ENCODE measurements around the gene TCAP. TPM values are rescaled to one million over a fixed set of nuclear protein-coding genes. Genes with fewer than 3 reads are reported as not detected.
"Not testable (repeated sequence)": the region's sequence is repeated elsewhere in the genome, so short reads cannot be mapped to it uniquely, and the experiment has no call there.

The TCAP gene
- total RNA-seq, 2 donors from 2014 or later, result 2.3 to 3.0 TPM

DNA sequence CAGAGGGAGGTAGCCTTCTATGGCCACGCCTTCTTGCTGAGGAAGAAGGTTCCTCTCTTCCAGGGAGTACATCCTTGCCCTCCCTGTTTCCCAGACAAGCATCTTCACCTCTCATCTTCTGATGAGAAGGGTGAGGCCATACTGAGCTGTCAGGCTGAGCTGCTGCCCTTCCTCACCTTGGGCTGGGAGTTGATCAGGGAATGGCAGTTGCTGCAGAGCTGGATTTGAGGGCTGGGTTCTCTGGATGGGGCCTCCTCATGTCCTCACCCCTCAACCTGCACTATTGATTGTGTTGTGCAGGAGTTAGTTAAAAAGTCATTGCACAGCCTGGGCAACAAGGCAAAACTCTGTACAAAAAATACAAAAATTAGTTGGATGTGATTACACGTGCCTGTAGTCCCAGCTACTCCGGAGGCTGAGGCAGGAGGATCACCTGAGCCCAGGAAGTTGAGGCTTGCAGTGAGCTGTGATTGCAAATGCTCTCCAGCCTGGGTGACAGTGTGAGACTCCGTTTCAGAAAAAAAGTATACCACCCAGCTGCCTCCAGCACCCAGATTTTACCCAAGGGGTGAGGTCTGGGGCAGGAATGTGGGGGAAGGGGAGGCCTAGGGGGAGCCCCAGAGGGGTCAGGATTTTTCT is 36.8 kb downstream of the TCAP start:
- no peaks in the 10 kb centered on the region for H3K9me3 Mint-ChIP-seq
- H3K27ac Mint-ChIP-seq, result no peak overlapping the region
- DNase-seq (ENCODE audit: low spot score in 2 of 2) (no peak), ATAC-seq (no peak)
- H3K36me3 Mint-ChIP-seq, result no peaks in the 10 kb centered on the region

DNA sequence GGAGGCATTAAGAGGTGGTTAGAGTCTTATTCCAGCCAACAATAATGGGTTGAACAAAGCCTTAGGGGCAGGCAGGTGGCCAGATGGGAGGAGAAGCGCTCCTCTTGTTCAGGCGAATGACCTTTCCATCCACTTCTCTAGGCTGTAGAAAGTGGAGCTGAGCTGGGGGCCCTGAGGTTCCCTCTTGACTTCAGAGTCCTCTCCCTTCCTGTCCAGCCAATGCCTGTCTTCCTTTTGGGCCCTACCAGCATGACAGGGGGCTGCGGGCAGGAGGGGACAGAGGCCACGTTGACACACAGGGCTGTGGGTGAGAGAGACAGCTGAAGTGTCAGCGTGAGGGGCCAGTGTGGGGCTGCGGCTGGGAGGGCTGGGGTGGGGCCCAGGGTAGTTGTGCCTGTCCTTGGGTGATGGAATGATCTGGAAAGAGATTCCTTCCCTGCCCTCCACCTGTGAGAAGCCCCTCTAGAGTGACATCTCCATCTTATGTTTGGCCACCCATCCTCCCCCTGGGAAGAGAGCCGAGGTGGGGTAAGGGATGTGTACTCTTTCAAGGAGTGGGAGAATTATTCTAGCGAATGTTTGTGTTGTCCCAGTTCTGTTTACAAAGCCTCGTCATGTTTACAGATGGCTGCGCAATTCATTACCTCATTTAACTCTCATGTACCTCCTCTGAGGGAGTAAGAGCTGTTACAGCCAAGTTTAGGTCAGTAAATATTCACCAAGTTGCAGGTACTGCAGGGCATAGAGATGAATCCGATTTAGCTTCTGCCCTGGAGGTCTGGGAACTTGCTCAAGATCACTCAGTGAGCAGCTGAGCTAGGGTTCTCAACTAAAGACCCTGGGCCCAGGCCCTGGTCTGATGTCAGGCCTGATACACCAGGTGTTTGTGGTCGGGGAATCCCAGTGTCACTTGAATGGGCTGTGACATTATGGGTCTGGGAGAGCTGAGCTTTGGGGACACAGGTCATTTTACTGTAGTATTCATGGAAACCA is 38.0 kb downstream of the TCAP start:
- no peak for DNase-seq (ENCODE audit: low spot score in 2 of 2)
- H3K9me3 Mint-ChIP-seq, result no peaks in the 10 kb centered on the region
- peak overlapping the region in 1 of 2 donors; percentile 16 for H3K27ac Mint-ChIP-seq
- peak in 1 of 2 donors; percentile 43 for ATAC-seq
- no peaks in the 10 kb centered on the region for H3K36me3 Mint-ChIP-seq

DNA sequence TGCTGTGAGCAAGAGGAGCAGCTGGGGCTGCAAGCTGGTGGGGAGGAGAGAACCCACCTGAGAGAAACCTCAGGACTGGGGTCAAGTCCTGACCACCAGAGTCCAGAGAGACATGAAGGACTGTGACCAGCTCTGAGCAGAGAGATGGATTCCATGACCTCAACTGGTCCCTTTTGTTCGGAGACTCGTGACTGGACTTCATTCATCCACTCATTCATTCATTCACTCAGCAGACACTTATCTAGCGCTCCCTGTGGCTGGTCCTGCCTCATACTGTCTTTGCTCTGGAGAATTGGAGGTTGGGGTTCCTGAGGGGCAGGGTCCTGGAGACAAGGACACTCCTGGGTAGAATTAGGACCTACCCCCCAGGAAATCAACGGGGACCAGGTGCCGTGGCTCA is 38.8 kb downstream of the TCAP start:
- Mint-ChIP-seq H3K36me3 (no peaks in the 10 kb centered on the region), H3K27ac (peak overlapping the region in 1 of 2 donors; percentile 16), H3K9me3 (no peaks in the 10 kb centered on the region)
- DNase-seq (ENCODE audit: low spot score in 2 of 2) (no peak), ATAC-seq (no peak)

DNA sequence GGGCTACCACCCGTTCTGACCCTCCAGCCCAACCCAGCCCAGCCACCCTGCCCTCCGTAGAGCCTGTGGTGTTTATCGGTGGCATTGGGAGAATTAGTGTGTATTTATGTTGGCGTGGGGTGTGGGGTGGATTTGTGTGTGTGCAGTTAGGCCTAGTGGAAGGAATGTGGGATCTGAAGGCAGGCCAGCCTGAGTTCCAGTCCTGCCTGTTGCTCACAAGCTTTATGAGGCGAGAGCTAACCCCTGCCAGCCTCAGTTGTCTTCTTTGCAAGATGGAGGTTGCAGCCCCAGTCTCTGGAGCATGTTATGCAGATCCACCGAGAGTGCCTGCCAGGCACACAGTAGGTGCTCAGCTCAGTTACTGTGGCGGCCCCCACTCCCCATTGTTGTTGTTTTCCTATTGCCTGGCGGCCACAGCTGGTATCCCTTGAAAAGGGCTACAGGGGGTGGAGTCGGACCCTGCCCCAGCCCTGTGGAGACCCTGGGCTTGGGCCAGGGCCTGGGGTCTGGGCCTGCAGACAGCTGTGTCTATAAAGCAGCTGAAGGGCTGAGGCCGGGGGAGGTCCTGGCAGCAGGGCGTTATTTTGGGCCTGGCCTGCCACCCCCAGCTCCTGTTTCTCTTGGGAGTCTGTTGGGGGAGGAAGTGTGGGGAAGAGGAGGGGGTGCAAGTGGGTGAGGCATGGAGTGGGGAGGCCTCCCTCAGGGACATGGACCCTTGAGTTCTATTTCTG is 39.8 kb downstream of the TCAP start:
- Mint-ChIP-seq H3K9me3 (no peaks in the 10 kb centered on the region), H3K27ac (no peak overlapping the region), H3K36me3 (no peaks in the 10 kb centered on the region)
- ATAC-seq (no peak), DNase-seq (ENCODE audit: low spot score in 2 of 2) (no peak)

DNA sequence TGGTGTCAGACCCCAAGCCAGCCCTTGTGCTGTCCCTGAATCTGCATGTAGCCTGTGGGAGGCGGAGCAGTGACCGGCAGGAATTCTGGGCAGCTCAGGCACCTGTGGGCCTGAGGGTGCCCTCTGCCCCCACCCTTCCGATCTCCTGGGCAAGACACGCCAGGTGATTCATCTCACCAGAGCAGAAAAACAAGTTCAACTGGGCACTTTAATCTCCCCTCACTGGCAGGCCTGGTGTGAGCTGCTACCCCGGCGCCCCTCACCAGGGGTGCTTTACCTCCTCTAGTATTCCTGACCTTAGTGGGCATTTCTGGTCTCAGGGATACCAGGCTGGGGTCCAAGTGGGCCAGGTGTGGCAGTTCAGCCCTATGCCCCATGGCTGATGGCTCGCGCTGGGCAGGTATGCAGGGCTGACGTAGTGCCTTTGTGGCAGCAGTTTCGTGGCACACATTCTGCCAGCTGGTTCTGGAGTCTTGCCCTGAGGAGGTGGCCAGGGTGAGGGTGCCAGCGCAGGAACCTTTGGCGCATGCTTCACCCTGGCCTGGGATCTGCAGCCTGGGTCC is 40.7 kb downstream of the TCAP start:
- H3K27ac Mint-ChIP-seq, result no peak overlapping the region
- DNase-seq (ENCODE audit: low spot score in 2 of 2), result no peak
- no peaks in the 10 kb centered on the region for H3K9me3 Mint-ChIP-seq
- H3K36me3 Mint-ChIP-seq, result no peaks in the 10 kb centered on the region
- no peak for ATAC-seq

DNA sequence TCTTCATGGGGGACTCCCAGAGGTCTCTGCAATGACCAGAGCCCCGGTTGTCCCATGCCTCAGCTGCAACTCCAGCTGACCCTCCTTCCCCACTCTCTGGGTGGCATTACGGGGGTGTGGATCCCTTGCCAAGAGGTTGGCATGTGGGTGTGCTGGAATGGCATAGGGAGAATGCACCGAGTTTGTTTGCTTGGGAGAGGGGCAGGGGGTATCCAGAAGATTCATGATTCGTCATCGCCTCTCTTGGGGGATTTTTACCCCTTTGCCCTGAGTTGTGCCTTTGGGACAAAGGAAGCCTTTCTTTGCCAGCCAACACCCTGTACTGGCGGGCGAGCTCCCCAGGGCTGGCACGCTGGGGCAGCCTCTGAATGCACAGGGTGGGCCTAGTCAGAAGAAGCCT is 41.2 kb downstream of the TCAP start:
- DNase-seq (ENCODE audit: low spot score in 2 of 2) (no peak), ATAC-seq (no peak)
- Mint-ChIP-seq H3K36me3 (no peaks in the 10 kb centered on the region), H3K27ac (no peak overlapping the region), H3K9me3 (no peaks in the 10 kb centered on the region)

DNA sequence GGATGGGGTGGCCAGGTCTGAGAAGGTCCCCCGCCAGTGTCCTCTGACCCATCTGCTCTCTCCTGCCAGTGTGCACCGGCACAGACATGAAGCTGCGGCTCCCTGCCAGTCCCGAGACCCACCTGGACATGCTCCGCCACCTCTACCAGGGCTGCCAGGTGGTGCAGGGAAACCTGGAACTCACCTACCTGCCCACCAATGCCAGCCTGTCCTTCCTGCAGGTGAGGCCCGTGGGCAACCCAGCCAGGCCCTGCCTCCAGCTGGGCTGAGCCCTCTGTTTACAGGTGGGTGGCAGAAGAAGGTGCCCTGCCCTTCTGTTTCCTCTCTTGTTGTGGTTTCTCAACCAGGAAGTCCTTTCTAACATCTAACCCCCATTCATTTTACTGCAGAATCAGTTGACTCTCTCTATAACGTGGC is 41.8 kb downstream of the TCAP start:
- ATAC-seq, result peak; percentile 18 to 38
- DNase-seq (ENCODE audit: low spot score in 2 of 2), result no peak
- no peaks in the 10 kb centered on the region for H3K36me3 Mint-ChIP-seq
- H3K27ac Mint-ChIP-seq, result peak overlapping the region in 1 of 2 donors; percentile 74
- H3K9me3 Mint-ChIP-seq, result no peaks in the 10 kb centered on the region

DNA sequence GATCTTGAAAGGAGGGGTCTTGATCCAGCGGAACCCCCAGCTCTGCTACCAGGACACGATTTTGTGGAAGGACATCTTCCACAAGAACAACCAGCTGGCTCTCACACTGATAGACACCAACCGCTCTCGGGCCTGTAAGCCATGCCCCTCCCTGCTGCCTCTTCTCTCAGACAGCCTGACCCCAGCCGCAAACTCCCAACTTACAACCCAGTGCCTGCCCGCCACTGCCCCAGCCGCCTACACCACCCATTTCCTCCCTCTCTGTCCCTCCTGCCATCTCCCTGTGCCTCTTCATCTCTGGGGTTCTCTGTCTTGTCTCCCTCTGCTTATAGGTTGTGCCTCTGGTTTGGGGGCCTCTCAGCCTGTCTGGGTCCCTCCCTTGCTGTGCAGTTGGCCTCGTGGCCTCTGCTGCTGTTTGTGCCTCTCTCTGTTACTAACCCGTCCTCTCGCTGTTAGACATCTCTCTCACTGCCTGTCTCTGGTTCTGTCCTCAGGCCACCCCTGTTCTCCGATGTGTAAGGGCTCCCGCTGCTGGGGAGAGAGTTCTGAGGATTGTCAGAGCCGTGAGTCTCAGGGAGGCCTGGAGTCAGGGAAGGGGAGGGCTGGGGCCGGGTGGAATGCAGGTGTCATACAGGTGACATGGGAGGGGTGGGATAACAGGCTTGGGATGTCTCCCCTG is 44.3 kb downstream of the TCAP start:
- no peaks in the 10 kb centered on the region for H3K9me3 Mint-ChIP-seq
- no peaks in the 10 kb centered on the region for H3K36me3 Mint-ChIP-seq
- ATAC-seq (no peak), DNase-seq (ENCODE audit: low spot score in 2 of 2) (no peak)
- H3K27ac Mint-ChIP-seq, result peak overlapping the region in 1 of 2 donors; percentile 27

DNA sequence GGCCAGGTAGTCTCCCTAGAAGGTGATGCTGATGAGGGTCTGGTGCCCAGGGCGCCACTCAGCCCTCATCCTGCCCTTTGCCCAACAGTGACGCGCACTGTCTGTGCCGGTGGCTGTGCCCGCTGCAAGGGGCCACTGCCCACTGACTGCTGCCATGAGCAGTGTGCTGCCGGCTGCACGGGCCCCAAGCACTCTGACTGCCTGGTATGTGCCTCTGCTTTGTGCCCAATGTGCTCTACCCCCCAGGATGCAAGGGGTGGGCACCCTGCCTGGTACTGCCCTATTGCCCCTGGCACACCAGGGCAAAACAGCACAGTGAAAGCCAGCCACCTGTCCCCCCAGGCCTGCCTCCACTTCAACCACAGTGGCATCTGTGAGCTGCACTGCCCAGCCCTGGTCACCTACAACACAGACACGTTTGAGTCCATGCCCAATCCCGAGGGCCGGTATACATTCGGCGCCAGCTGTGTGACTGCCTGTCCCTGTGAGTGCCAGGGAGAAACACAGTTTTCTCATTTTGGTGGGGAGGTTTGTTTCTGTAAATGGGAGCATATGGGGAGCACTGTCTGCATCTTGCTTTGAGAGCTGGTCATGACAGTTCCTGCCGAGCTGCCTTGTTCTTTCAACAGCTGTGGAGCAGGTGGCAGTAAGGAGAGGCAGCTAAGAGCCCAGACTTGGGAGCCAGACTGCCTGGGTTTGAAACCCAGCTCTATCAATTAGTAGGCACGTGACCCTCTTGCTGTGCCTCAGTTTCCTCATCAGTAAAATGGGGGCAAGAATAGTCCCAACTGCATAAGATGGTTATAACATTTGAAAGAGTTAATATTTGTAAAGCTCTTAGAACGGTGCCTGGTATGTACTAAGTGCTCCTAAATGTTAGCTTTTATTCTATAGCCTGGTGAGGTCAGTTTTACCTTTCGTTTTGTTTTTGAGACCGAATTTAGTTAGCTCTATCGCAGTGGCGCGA is 45.1 kb downstream of the TCAP start:
- Mint-ChIP-seq H3K36me3 (no peaks in the 10 kb centered on the region), H3K27ac (peak overlapping the region in 1 of 2 donors; percentile 27), H3K9me3 (no peaks in the 10 kb centered on the region)
- ATAC-seq (no peak), DNase-seq (ENCODE audit: low spot score in 2 of 2) (no peak)

DNA sequence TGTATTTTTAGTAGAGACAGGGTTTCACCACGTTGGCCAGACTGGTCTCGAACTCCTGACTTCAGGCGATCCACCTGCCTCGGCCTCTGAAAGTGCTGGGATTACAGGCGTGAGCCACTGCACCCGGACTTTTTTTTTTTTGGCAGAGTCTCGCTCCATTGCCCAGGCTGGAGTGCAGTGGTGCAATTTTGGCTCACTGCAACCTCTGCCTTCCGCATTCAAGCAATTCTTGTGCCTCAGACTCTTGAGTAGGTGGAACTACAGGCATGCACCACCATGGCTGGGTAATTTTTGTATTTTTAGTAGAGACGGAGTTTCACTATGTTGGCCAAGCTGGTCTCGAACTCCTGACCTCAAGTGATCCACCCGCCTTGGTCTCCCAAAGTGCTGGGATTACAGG is 45.9 kb downstream of the TCAP start:
- H3K36me3 Mint-ChIP-seq; ATAC-seq; H3K27ac Mint-ChIP-seq; H3K9me3 Mint-ChIP-seq; DNase-seq (ENCODE audit: low spot score in 2 of 2): not testable (repeated sequence)

DNA sequence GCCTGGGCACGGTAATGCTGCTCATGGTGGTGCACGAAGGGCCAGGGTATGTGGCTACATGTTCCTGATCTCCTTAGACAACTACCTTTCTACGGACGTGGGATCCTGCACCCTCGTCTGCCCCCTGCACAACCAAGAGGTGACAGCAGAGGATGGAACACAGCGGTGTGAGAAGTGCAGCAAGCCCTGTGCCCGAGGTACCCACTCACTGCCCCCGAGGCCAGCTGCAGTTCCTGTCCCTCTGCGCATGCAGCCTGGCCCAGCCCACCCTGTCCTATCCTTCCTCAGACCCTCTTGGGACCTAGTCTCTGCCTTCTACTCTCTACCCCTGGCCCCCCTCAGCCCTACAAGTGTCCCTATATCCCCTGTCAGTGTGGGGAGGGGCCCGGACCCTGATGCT is 46.7 kb downstream of the TCAP start:
- no peak overlapping the region for H3K27ac Mint-ChIP-seq
- ATAC-seq (no peak), DNase-seq (ENCODE audit: low spot score in 2 of 2) (no peak)
- H3K9me3 Mint-ChIP-seq, result no peaks in the 10 kb centered on the region
- no peaks in the 10 kb centered on the region for H3K36me3 Mint-ChIP-seq

DNA sequence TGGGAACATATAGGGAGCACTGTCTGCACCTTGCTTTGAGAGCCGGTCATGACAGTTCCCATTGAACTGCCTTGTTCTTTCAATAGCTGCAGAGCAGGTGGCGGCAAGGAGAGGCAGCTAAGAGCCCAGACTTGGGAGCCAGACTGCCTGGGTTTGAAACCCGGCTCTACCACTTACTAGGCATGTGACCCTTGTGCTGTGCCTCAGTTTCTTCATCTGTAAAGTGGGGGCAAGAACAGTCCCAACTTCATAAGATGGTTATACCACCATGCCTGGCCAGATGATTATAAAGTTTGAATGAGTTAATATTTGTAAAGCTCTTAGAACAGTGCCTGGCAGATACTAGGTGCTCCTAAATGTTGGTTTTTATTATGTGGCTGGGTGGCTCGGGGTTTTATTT is 49.1 kb downstream of the TCAP start:
- no peaks in the 10 kb centered on the region for H3K36me3 Mint-ChIP-seq
- ATAC-seq, result no peak

DNA sequence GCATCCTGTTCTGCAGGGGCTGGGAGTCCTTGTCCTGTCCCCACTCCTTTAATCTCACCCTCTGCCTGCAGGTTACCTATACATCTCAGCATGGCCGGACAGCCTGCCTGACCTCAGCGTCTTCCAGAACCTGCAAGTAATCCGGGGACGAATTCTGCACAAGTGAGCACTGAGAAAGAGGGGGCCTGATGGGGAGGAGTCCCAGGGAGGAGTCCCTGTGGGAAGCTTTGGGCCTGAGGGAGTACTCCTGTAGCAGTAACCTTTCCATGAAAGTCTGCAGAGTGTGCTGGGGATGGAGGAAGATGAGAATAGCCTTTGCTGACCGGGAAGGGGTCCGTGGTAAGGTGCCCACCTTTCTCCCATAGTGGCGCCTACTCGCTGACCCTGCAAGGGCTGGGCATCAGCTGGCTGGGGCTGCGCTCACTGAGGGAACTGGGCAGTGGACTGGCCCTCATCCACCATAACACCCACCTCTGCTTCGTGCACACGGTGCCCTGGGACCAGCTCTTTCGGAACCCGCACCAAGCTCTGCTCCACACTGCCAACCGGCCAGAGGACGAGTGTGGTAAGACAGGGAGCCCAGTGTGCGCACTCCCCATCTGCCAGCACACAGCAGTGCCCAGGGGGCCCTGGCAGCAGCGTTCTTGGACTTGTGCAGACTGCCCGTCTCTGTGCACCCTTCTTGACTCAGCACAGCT is 50.4 kb downstream of the TCAP start:
- Mint-ChIP-seq H3K9me3 (no peaks in the 10 kb centered on the region), H3K36me3 (no peaks in the 10 kb centered on the region), H3K27ac (no peak overlapping the region)
- no peak for ATAC-seq
- DNase-seq (ENCODE audit: low spot score in 2 of 2), result no peak

More for the DNA sequence above, 49.1 kb downstream of the TCAP start:
- no peak for DNase-seq (ENCODE audit: low spot score in 2 of 2)
- no peaks in the 10 kb centered on the region for H3K9me3 Mint-ChIP-seq
- H3K27ac Mint-ChIP-seq, result no peak overlapping the region

Data from activated naive CD4-positive, alpha-beta T cell treated with anti-CD3 and anti-CD28 coated beads, Interleukin-2, amount 50 U/mL, for 72 hours (primary cell).